Esophagus (tissue), 2 donors: ENCODE data around the gene SRGAP2B. TPM values are rescaled to one million over a fixed set of nuclear protein-coding genes. Genes with fewer than 3 reads are reported as not detected.
"Not testable (repeated sequence)": the region's sequence is repeated elsewhere in the genome, so short reads cannot be mapped to it uniquely, and the experiment has no call there.

ENCODE experiments used
- H3K27ac ChIP-seq, 2 donors: one replicate each; pipeline ENCODE4 v1.5.1; 2013; ENCODE audit warnings: low read depth in 2 of 2, mild to moderate bottlenecking in 2 of 2, inconsistent platforms in 1 of 2, low read length in 1 of 2, moderate library complexity in 1 of 2
- H3K27me3 ChIP-seq, 2 donors: one replicate each; pipeline ENCODE4 v1.6.1; 2013; ENCODE audit warnings: low read length in 2 of 2, control low read depth in 1 of 2, mild to moderate bottlenecking in 1 of 2; ENCODE audit not compliant: insufficient read depth in 2 of 2, control insufficient read depth in 1 of 2
- H3K36me3 ChIP-seq, 2 donors: one replicate each; pipeline ENCODE4 v1.6.1; 2013; ENCODE audit warnings: low read length in 1 of 2; ENCODE audit not compliant: control insufficient read depth in 2 of 2, insufficient read depth in 2 of 2
- H3K4me1 ChIP-seq, 2 donors: one replicate each; pipeline ENCODE4 v1.6.1; 2013; ENCODE audit warnings: low read length in 1 of 2; ENCODE audit not compliant: control insufficient read depth in 2 of 2, insufficient read depth in 2 of 2
- H3K4me3 ChIP-seq, 2 donors: one replicate each; pipeline ENCODE4 v1.5.1; 2013; ENCODE audit warnings: low read length in 2 of 2, mild to moderate bottlenecking in 2 of 2, low read depth in 1 of 2, moderate library complexity in 1 of 2
- H3K9me3 ChIP-seq, 2 donors: one replicate each; pipeline ENCODE4 v1.6.1; 2013; ENCODE audit warnings: mild to moderate bottlenecking in 2 of 2, low read depth in 1 of 2, low read length in 1 of 2, moderate library complexity in 1 of 2; ENCODE audit not compliant: control insufficient read depth in 2 of 2, insufficient read depth in 1 of 2
- WGBS, 2 donors: extraction: QIAGEN DNeasy Blood & Tissue Kit; methylation state at CpG; one replicate each; pipeline ENCODE4 v1.1.7; 2013; 5-methylcytosine and 5-hydroxymethylcytosine counted together
- polyA plus RNA-seq, 2 donors: library from polyadenylated mRNA; stranded (reverse); fragments of 200-250 nt; gene quantifications; one replicate each; pipeline ENCODE4 v1.2.3, GENCODE V29; 2013
- donor health status: healthy with polysubstance abuse.
- donor health status: Bipolar disorder and iron deficiency.

The SRGAP2B gene
- polyA plus RNA-seq, 2 donors = 3.9 to 5.6 TPM

DNA sequence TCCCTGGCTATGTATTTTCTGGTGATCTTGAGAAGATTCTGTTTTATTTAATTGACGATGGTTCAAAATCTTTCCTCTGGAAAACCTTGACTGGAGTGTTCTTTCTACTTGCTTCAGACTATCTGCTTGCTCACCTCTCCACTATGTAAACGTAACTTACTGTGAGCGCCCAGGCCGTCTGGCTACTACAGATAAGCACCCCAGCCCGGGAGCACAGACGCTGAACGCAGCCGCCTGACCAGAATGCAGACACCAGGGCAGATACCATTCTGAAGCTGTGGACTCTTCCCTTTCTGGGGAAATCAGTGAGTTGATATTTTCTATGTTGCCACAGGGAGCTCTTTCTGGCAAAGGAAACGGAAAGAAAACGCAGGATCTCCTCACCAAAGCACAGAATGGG, 28.6 kb downstream of the SRGAP2B start:
- not testable (repeated sequence) for H3K27me3 ChIP-seq, H3K4me1 ChIP-seq, H3K27ac ChIP-seq, H3K4me3 ChIP-seq, H3K36me3 ChIP-seq, H3K9me3 ChIP-seq
- no CpG with 5 or more reads among the region's 10 CpGs for WGBS, 2 donors

DNA sequence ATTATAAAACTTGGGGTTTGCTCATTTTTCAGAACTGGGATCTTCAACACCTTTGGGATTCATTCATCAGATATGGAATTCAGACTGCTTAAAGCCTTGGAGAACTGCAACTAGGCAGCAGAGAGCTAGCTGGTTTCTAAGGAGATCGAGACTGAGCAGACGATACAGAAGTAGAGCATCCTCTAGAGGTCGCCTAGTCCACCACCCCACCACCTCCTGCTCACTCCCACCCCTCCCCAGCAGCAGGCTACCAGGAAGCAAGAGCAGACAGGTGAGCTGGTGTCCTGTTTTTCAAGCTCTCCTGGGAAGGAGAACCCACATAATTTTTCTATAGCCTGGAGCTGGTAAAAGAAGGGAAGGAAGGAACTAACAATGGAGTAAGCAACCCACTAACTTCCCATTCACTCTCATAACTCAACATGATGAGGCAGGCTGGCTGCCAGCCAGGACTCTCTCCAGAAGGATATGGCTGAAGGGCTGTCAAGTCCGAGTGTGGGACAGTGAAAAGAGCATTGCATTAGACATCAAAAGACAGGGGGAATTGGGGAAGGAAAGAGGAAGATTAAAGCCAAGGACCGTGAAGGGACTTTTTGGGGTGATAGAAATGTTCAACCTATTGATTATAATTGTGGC, 29.8 kb downstream of the SRGAP2B start:
- not testable (repeated sequence) for H3K27ac ChIP-seq, H3K27me3 ChIP-seq, H3K4me1 ChIP-seq, H3K9me3 ChIP-seq, H3K4me3 ChIP-seq, H3K36me3 ChIP-seq
- 31 to 72% methylated on average over 2 of the region's 5 CpGs for WGBS, 2 donors

DNA sequence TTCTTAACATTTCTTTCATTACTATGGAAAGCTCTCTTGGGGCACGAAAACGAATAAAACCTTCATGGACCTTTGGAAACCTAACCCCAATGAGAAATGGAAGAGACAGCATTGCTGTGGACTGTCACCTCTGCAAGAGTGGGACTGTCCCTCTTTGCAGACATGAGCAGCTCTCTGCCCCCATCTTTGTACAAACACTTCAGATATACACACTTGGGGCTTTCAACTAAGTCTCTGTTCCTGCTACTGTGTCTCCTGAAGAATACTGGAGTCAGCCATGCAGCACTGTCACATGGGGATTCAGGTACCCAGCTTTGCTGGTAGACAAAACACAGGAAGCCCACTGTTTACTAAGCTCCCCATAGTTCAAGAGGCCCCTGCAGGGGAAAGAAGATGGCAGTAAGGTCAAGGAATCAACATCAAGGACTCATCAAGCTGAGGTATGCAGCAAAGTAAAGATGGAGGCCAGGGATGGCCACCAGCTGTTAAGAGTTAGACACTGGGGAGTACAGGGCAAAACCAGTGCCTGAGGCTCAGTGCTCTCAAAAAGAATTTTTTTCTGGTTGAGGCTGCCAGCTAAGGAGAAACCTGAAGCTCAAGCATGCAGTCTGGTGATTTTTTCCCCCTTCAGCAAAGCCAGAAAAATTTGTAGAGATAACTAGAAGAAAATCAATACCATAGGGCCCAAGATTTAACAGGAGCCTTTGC, 31.0 kb downstream of the SRGAP2B start:
- H3K4me1 ChIP-seq, H3K27ac ChIP-seq, H3K36me3 ChIP-seq, H3K4me3 ChIP-seq, H3K27me3 ChIP-seq, H3K9me3 ChIP-seq: not testable (repeated sequence)
- WGBS, 2 donors = no CpG with 5 or more reads among the region's 2 CpGs

DNA sequence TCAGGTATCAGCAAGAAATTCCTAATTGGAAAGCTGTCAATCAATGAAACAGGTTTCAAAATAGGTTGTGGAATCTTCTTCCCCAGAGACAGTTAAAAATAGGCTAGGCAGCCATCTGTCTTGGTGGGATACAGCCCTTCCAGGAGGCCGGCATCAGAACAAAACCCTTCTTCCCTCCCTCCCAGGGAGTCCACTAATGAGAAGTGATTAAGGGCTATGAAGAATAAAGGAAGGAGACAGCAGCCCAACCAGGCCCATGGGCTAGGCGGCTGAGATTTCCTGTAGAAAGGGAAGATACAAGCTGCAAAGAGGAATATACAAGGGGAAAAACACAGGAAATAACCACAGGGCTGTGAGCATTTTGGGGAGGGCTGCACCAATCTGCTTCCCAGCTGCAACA, 31.8 kb downstream of the SRGAP2B start:
- H3K27me3 ChIP-seq, H3K36me3 ChIP-seq, H3K4me3 ChIP-seq, H3K9me3 ChIP-seq, H3K4me1 ChIP-seq, H3K27ac ChIP-seq: not testable (repeated sequence)
- WGBS, 2 donors = 75% methylated on average over 1 of the region's 2 CpGs; no CpG with 5 or more reads in 1 of the 2 donors

DNA sequence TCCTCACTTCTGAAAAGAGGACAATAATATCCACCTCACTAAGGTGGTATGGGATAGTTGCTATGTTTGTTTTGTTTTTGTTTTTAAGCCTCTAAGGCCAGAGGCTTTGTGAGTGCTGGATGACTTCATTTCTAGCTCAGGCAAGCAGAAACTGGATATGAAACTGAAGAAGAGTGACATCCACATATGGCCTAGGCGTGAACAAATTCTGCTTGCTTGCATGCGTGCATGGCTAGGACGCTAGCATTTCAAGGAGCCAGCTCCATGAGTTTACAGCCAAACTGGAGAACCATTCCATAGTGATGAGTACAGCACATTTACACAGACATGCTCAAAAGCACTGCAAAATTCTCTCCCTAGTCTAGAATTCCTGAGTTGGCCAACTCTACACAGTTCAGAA, 36.9 kb downstream of the SRGAP2B start:
- not testable (repeated sequence) for H3K27me3 ChIP-seq, H3K27ac ChIP-seq, H3K4me1 ChIP-seq, H3K4me3 ChIP-seq, H3K9me3 ChIP-seq, H3K36me3 ChIP-seq
- WGBS, 2 donors = no CpG with 5 or more reads among the region's 3 CpGs

DNA sequence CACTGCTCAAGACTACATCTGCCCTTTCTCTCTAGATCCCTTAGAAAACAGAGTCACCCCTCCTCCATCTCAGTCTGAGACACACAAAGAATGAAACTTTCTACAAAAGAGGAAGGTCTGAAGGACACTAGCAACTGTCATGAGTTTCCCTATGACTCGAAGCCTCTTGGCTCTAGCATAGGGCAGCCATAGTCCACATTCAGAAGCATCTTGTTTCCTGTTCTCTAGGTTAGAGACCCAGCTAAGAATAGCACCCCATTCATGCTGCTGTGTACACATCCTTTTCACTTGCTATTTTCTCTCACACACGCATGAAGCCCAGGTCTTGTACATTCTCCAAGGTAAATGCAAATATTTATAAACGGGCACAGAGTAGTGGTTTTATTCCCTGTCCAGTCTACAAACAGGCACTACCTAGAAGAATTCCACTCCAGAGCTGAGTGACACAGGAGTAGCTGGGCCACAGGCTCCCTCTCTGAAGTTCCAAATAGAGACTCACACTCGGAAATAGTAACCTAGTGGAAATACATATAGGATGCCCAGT, 39.8 kb downstream of the SRGAP2B start:
- H3K27ac ChIP-seq, H3K27me3 ChIP-seq, H3K9me3 ChIP-seq, H3K4me1 ChIP-seq, H3K4me3 ChIP-seq, H3K36me3 ChIP-seq: not testable (repeated sequence)
- WGBS, 2 donors = no CpG with 5 or more reads among the region's 4 CpGs

DNA sequence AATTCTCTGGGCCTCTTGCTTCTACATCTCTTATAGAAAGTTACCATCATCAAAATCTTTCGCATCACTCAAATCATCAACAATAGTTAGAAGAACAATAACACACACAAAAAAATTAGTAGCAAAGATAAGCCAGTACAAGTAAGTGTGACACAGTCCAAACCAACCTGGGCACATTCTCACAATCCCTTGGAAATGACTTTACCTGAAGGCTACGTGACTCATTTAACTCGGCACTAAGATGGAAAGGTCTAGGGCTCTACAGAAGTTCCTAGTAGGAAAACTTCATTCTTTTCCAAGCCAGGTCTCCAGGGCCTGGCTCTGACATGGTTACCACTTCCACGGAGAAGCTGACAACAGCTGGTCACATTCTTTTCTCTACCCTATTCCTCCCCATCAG, 41.7 kb downstream of the SRGAP2B start:
- H3K4me3 ChIP-seq, H3K27me3 ChIP-seq, H3K4me1 ChIP-seq, H3K27ac ChIP-seq, H3K36me3 ChIP-seq, H3K9me3 ChIP-seq: not testable (repeated sequence)
- WGBS, 2 donors = no CpG with 5 or more reads among the region's 4 CpGs

DNA sequence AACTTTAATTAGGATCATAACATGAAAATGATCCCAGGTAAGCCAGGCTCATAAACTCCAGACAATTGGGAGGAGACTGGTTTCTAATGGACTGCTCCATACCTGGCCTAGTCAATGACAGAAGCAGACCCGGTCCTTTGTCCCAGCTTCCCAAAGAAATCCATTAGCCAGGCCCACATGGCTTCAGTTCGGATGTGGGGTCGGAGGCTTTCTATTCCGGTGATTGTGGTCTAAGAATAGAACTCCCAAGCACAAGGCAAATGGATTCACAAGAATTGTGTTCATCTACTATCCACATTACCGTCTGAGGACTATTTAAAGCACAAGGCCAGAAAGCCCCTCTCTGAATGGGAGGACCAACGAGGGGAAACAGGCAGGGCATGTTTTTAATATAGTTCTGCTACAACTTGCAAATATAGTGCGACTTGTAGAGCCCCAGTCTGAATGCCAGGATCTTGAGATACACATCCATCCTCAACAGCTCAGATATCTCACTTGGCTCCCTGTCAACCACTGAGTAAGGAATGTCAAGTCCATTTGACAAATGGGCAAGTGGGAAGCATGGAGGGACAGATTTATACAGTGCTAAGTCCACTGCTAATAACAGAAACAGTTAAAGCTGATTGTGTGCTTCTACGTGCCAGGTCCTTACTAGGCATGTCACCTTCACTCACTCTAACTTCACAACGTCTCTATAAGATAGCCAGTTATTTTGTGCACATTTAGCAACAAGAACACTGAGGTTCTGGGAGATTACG, 42.9 kb downstream of the SRGAP2B start:
- not testable (repeated sequence) for H3K27me3 ChIP-seq, H3K9me3 ChIP-seq

DNA sequence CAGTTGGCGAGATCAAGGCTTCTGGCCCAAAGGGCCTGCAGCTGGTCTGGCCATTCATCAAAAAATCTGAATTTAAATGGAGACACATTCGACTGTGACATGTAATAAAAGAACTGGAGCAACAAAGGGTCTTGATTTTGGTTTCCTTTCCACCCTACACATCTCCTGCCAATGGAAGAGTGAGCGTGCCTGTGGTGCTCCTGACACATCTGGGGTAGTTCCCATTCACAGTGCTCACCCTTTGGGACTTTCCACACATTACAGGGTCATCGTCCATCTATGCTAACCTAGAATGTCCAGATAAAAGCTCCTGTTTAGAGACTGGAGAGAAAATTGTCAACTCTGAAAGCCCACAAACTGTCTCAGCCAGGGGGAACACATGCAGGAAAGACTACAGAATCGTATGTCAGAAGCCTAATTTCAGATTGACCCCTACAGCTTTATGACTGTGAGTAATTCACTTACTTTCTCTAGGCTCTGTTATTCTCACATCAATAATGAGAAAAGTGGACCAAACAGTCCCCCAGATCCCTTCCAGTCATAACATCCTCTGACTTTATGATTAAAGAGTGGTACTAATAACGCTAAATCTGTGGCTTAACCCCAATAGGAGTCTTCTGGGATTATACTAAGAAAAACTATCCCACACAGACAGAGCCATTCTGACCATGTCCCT, 46.8 kb downstream of the SRGAP2B start:
- H3K4me3 ChIP-seq, H3K27me3 ChIP-seq, H3K27ac ChIP-seq, H3K4me1 ChIP-seq, H3K36me3 ChIP-seq, H3K9me3 ChIP-seq: not testable (repeated sequence)
- WGBS, 2 donors = no CpG with 5 or more reads among the region's 6 CpGs

More for the DNA sequence above, 42.9 kb downstream of the SRGAP2B start:
- not testable (repeated sequence) for H3K36me3 ChIP-seq, H3K27ac ChIP-seq, H3K4me3 ChIP-seq, H3K4me1 ChIP-seq
- WGBS, 2 donors = no CpG with 5 or more reads among the region's 10 CpGs
